ENCODE data around the gene RBFOX1. TPM values are rescaled to one million over a fixed set of nuclear protein-coding genes. Genes with fewer than 3 reads are reported as not detected.

Gene RBFOX1
- total RNA-seq, 1 donor from 2014 or later: not detected

DNA sequence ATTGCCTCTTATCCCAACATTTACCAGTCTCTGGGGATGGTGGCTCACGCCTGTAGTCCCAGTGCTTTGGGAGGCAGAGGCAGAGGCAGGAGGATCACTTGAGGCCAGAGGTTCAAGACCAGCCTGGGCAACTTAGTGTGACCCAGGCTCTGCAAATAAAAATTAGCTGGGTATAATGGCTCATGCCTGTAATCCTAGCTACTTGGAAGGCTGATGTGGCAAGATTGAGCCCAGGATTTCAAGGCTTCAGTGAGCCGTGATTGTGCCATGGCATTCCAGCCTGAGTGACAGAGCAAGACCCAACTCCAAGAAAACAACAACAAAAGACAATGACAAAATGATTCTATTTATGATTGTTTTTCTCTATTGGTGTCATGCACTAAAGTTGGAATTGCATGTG, 244.9 kb downstream of the RBFOX1 start:
- Histone ChIP-seq H3K4me3 (ENCODE audit: low read depth, low read length) (no peak overlapping the region), H3K27me3 (ENCODE audit: control insufficient read depth, insufficient read depth, low read length) (no peaks in the 10 kb centered on the region), H3K36me3 (ENCODE audit: control insufficient read depth, insufficient read depth, low read length) (no peaks in the 10 kb centered on the region)
- TF ChIP-seq, protein P1, sequence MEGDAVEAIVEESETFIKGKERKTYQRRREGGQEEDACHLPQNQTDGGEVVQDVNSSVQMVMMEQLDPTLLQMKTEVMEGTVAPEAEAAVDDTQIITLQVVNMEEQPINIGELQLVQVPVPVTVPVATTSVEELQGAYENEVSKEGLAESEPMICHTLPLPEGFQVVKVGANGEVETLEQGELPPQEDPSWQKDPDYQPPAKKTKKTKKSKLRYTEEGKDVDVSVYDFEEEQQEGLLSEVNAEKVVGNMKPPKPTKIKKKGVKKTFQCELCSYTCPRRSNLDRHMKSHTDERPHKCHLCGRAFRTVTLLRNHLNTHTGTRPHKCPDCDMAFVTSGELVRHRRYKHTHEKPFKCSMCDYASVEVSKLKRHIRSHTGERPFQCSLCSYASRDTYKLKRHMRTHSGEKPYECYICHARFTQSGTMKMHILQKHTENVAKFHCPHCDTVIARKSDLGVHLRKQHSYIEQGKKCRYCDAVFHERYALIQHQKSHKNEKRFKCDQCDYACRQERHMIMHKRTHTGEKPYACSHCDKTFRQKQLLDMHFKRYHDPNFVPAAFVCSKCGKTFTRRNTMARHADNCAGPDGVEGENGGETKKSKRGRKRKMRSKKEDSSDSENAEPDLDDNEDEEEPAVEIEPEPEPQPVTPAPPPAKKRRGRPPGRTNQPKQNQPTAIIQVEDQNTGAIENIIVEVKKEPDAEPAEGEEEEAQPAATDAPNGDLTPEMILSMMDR (IDR thresholded peaks at IDR 0.05; ENCODE audit: insufficient read depth, low read length, poor library complexity, severe bottlenecking): no peak
- no peak for DNase-seq (ENCODE audit: low read depth)

DNA sequence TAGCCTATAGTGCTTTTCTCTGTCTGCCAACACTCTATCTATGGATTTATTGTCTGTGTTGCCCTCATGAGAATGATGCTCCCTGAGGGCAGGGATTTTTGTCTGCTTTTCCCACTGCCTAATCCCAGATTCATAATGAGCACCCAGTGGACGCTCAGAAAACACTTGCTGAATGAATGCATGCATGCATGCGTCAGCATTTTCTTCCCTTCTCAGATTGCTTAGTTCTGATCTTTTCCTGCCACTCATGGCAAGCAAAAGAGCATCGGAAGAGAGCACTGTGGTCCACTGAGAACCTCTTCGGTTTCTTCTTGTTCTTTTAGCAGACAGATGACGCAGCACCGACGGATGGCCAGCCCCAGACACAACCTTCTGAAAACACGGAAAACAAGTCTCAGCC, 246.8 kb downstream of the RBFOX1 start:
- Histone ChIP-seq H3K27me3 (ENCODE audit: control insufficient read depth, insufficient read depth, low read length) (no peaks in the 10 kb centered on the region), H3K36me3 (ENCODE audit: control insufficient read depth, insufficient read depth, low read length) (no peaks in the 10 kb centered on the region), H3K4me3 (ENCODE audit: low read depth, low read length) (no peak overlapping the region)
- no peak for DNase-seq (ENCODE audit: low read depth)
- TF ChIP-seq, protein P1 (IDR thresholded peaks at IDR 0.05; ENCODE audit: insufficient read depth, low read length, poor library complexity, severe bottlenecking): no peak

DNA sequence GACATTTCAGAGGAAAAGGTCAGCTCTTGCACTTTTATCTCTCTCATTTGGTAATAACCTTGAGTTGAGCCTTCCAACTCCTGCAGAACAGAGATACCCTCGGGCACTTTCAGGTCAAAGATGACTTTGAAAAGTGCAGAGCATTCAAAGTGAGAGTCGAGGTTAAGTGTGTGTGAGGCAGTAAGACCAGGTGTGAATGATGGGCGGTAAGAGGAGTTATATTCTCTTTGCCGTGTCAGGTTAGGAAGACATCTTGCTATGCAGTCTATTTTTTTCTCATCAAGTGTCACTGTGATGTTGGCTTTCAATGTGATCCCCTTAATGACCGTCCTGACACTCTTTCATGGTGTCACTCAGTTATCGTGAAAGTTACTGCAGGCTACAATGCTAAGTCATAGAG, 248.5 kb downstream of the RBFOX1 start:
- H3K27me3 ChIP-seq (ENCODE audit: control insufficient read depth, insufficient read depth, low read length): no peaks in the 10 kb centered on the region
- H3K36me3 ChIP-seq (ENCODE audit: control insufficient read depth, insufficient read depth, low read length): no peaks in the 10 kb centered on the region
- TF ChIP-seq, protein P1 (IDR thresholded peaks at IDR 0.05; ENCODE audit: insufficient read depth, low read length, poor library complexity, severe bottlenecking): no peak
- H3K4me3 ChIP-seq (ENCODE audit: low read depth, low read length): no peak overlapping the region
- DNase-seq (ENCODE audit: low read depth): no peak

DNA sequence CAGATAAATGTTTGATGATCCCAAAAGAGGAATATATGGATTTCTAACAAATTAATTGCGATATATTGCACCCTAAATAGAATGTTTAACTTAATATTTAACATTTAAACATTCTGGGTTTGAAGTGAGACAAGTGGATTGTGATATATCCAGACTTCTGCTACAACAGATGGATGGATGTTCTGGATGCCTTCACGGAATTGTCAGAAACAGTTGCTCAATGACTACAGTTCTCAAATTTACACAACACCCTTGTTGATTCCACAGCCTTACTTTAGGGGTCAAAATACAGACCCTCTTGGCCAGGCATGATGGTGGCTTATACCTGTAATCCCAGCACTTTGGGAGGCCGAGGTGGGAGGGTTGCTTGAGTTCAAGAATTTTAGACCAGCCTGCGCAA, 250.8 kb downstream of the RBFOX1 start:
- no peak for DNase-seq (ENCODE audit: low read depth)

DNA sequence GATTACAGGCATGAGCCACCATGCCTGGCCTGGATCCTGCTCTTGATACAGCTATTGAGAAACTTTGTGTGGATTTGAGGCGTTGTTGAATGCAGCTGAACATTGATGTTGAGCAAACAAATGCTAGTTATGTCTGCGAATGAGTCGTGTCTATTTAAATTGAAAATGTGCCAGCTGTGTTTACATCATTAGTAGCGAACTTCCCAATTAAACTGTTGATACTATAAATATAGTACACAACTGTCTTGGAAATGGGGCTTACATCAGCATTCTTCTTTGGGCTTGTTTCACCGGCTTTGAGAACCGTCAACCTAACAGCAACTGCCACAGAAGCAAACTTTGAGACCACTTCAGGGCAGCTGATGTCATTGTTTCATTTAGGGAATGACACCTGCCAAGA, 251.9 kb downstream of the RBFOX1 start:
- H3K36me3 ChIP-seq (ENCODE audit: control insufficient read depth, insufficient read depth, low read length): no peaks in the 10 kb centered on the region
- no peaks in the 10 kb centered on the region for H3K27me3 ChIP-seq (ENCODE audit: control insufficient read depth, insufficient read depth, low read length)
- no peak overlapping the region for H3K4me3 ChIP-seq (ENCODE audit: low read depth, low read length)
- TF ChIP-seq, protein P1 (IDR thresholded peaks at IDR 0.05; ENCODE audit: insufficient read depth, low read length, poor library complexity, severe bottlenecking): no peak
- no peak for DNase-seq (ENCODE audit: low read depth)

More for the DNA sequence above, 250.8 kb downstream of the RBFOX1 start:
- H3K36me3 ChIP-seq (ENCODE audit: control insufficient read depth, insufficient read depth, low read length): no peaks in the 10 kb centered on the region
- TF ChIP-seq, protein P1 (IDR thresholded peaks at IDR 0.05; ENCODE audit: insufficient read depth, low read length, poor library complexity, severe bottlenecking): no peak
- no peaks in the 10 kb centered on the region for H3K27me3 ChIP-seq (ENCODE audit: control insufficient read depth, insufficient read depth, low read length)
- no peak overlapping the region for H3K4me3 ChIP-seq (ENCODE audit: low read depth, low read length)

DNA sequence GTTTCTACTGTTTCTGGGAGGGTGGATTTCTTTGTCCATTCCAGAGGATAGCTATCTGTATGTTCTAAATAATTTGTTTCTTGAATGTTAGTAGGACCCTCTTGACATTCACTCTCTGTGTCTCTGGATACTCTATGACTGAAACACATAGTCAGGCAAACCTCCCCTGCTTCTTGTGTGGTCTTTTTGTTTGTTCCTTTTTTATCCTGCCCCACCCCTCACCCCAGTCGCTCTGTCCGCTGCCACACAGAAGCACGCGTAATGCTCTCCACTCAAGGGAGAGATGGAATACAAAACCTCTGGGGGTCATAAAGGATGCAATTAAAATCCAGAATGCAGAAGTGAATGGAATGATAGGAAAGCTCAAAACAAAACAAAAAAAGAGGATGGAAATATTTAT, 253.1 kb downstream of the RBFOX1 start:
- TF ChIP-seq, protein P1 (IDR thresholded peaks at IDR 0.05; ENCODE audit: insufficient read depth, low read length, poor library complexity, severe bottlenecking): no peak
- no peaks in the 10 kb centered on the region for H3K36me3 ChIP-seq (ENCODE audit: control insufficient read depth, insufficient read depth, low read length)
- DNase-seq (ENCODE audit: low read depth): no peak
- no peak overlapping the region for H3K4me3 ChIP-seq (ENCODE audit: low read depth, low read length)
- no peaks in the 10 kb centered on the region for H3K27me3 ChIP-seq (ENCODE audit: control insufficient read depth, insufficient read depth, low read length)
